Articular chondrocyte of knee joint (primary cell): Measurements from ENCODE around the gene RUNDC1. TPM values are rescaled to one million over a fixed set of nuclear protein-coding genes. Genes with fewer than 3 reads are reported as not detected.

Experiments
- small RNA-seq: library from RNA; depleted of rRNA; stranded (forward); fragments of <200 nt; gene quantifications from one replicate; pipeline ENCODE3, GENCODE V24; 2012
- total RNA-seq: library from RNA; depleted of rRNA; stranded (reverse); fragments of >200 nt; gene quantifications from 2 replicates; pipeline ENCODE4 v1.2.3, GENCODE V29; 2012

The RUNDC1 gene
- 11.0 and 11.8 TPM in 2 replicates for total RNA-seq

GRCh38 chr17:42980274-42980765 lies at the start of gene RUNDC1:
Gene RUNDC1 (plus strand): TSS chr17:42980565. CDS start chr17:42980577, 12 bp downstream.

GRCh38 chr17:42964161-42964932 lies 16.0 kb upstream of the RUNDC1 start, which contains the start of gene AARSD1:
Gene AARSD1 (minus strand): TSS chr17:42964454. CDS start chr17:42964440, 14 bp downstream.

GRCh38 chr17:42979511-42980273 lies 673 bp upstream of the RUNDC1 start, which contains the start of gene PTGES3L:
Gene PTGES3L (minus strand): TSS chr17:42980080. CDS start chr17:42980053, 27 bp downstream.

DNA sequence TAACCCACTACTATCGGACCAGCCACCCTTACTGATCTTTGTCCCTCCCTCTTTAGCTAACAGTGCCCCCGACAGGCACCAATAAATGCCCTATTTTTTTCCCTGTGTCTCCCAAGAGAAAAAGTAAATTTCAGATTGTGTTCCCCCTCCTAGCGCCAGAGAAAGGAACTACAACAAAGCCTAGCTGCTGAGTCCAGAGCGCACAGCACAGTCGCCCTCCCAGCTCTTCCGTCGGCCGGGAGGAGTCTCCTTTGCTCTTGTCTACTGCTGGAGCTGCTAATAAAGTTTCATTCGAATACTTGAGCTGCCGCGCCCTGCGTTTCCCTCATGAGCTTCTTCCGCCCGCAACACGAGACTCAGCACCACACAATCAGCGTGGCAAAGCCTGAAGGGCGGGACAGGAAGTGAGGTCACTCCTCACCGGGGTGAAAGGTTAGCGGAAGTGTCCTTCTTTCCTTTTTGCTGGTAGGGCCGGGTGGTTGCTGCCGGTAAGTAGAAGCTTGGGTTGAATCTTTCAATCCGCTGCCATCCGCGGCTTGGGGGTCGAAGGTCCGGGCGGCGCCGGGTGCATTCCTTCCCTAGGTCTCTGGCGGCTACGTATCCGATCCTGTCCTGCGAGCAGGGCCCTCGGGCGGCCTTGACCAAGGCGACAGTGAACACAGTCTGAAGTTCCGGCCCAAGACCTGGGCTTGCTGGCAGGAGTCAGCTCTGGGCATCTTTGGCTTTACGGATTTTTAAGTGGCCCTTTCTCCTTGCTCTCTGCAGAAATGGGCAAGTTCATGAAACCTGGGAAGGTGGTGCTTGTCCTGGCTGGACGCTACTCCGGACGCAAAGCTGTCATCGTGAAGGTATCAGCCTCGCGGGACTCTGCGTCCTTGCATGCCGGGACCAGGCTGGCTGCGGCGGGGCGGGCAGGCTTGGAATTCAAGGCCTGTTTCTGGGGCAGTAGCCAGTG lies 17.9 kb downstream of the RUNDC1 start, which contains the start of gene RPL27:
Gene RPL27, plus strand, starts transcription at position 436 of the 955 bp plus-strand sequence. Its CDS starts 332 bp downstream, at position 768.

DNA sequence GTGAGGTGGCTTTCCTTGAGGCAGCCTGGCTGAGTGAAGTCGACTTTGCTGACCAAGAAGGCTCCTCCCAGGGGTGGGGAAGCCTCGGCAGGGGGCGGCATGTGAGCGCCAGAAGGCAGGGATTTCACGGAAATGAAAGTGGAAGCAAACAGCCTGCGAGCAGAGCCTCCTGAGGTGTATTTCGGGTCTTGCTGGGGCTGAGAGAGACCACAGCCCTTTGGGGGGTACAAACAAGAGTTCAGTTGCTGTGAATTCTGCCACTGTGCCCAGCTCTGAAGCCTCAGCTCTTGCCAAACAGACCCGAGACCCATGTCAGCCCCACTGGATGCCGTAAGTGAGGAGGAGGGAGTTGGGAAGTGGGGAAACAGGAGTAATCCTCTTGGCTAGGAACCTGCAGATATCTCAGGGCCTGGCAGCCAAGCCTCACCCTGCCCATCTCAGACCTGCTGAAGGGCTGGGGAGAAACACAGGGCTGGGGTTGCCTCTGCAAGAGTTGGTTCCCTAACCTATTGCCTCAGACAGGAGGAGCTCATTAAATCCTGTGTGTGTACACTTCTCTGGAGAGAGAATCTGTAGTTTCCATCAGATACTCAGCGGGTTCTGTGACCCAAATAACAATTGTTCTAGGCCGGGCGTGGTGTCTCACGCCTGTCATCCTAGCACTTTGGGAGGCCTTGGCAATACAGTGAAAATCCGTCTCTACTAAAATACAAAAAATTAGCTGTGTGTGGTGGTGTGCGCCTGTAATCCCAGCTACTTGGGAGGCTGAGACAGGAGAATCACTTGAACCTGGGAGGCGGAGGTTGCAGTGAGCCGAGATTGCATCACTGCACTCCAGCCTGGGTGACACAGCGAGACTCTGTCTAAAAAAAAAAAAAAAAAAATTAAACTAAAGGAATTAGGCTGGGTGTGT lies 26.5 kb downstream of the RUNDC1 start, which contains the start of gene IFI35:
Gene IFI35, plus strand, starts transcription at position 146 of the 913 bp plus-strand sequence. Its CDS starts 164 bp downstream, at position 310.

DNA sequence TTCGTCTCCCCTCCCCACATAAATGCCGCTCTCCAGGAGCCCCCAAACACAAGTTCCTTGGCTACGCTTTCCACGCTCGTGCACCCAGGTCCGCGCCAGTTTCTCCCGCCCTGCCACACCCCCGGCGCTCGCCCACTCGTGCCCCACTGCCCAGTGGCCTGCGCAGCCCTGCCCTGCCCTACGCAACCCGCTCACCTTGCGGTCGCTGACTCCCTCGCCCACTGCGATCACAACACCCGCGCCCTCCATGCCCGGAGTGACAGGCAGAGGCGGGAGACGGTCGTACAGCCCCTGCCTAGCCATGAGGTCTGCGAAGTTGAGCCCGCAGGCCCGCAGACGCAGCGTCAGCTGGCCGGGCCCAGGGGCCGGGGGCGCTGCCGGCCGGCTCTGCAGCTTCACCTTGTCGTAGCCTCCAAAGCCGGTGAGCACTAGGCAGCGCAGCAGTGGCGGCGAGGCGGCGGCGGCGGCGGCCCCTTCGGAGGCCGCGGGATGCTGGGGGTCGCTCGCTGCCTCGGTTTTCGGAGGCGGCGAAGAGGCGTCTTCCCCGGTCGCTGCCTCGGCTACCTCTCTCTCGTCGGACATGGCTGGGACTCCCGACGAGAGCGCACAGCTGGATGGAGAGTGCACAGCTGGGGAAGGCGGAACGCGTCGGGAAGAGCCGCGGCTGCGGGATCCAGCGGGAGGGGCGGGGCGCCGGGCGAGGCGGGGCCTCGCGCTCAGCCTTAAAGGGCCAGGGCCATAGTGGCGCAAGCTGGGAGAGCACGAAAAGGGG lies 41.6 kb downstream of the RUNDC1 start, which contains the start of gene VAT1:
Gene VAT1, minus strand, starts transcription at position 645 of the 772 bp plus-strand sequence. Its CDS starts 63 bp downstream, at position 582.

GRCh38 chr17:43024407-43025289 lies 44.3 kb downstream of the RUNDC1 start, which contains the start of gene RND2:
Gene RND2 (plus strand): TSS chr17:43025231. CDS start chr17:43025348, 117 bp downstream.

Small RNAs within 50 kb of the gene (small RNA-seq; reads per million reads assigned to genes)
- gene AARSD1, result 0.61 reads per million, percentile 20 among the genes with 10 or more reads in this experiment
- not detected for gene RF00561

Other genes starting within 250 kb of the RUNDC1 start
- gene EZH1, start 235.5 kb upstream of the RUNDC1 start, total RNA-seq, result 26.6 and 27.7 TPM in 2 replicates
- 0.22 TPM in 1 of 2 replicates, not detected in the other for gene RAMP2, start 219.3 kb upstream of the RUNDC1 start, total RNA-seq
- gene VPS25, start 207.1 kb upstream of the RUNDC1 start, total RNA-seq, result 51.0 and 57.1 TPM in 2 replicates
- gene WNK4, start 200.0 kb upstream of the RUNDC1 start, total RNA-seq, result under 0.01 TPM in 1 of 2 replicates, not detected in the other
- 48.9 and 52.8 TPM in 2 replicates for gene COA3, start 181.9 kb upstream of the RUNDC1 start, total RNA-seq
- 0.13 and 0.65 TPM in 2 replicates for gene CNTD1, start 181.7 kb upstream of the RUNDC1 start, total RNA-seq
- 73.6 and 81.3 TPM in 2 replicates for gene BECN1, start 156.3 kb upstream of the RUNDC1 start, total RNA-seq
- 85.0 and 90.0 TPM in 2 replicates for gene PSME3, start 147.2 kb upstream of the RUNDC1 start, total RNA-seq
- gene AOC2, start 136.0 kb upstream of the RUNDC1 start, total RNA-seq, result 1.3 and 2.6 TPM in 2 replicates
- gene AOC3, start 129.4 kb upstream of the RUNDC1 start, total RNA-seq, result 0.13 and 0.54 TPM in 2 replicates
- not detected in 2 replicates for gene G6PC1, start 79.8 kb upstream of the RUNDC1 start, total RNA-seq
- gene AARSD1, start 16.1 kb upstream of the RUNDC1 start, total RNA-seq, result 16.2 and 16.7 TPM in 2 replicates
- gene PTGES3L, start 485 bp upstream of the RUNDC1 start, total RNA-seq, result 0.11 and 0.52 TPM in 2 replicates
- 992 and 1,718 TPM in 2 replicates for gene RPL27, start 17.9 kb downstream of the RUNDC1 start, total RNA-seq
- 43.2 and 51.2 TPM in 2 replicates for gene IFI35, start 26.2 kb downstream of the RUNDC1 start, total RNA-seq
- gene VAT1, start 41.8 kb downstream of the RUNDC1 start, total RNA-seq, result 322 and 382 TPM in 2 replicates
- 0.54 and 0.78 TPM in 2 replicates for gene RND2, start 44.7 kb downstream of the RUNDC1 start, total RNA-seq
- 15.3 and 20.2 TPM in 2 replicates for gene BRCA1, start 144.8 kb downstream of the RUNDC1 start, total RNA-seq
- gene NBR1, start 190.6 kb downstream of the RUNDC1 start, total RNA-seq, result 152 and 156 TPM in 2 replicates
- gene TMEM106A, start 231.3 kb downstream of the RUNDC1 start, total RNA-seq, result 8.1 and 8.2 TPM in 2 replicates
- gene CCDC200, start 248.1 kb downstream of the RUNDC1 start, total RNA-seq, result 0.26 TPM in 1 of 2 replicates, not detected in the other